Measurements from ENCODE around the gene MID1.
"Not testable (repeated sequence)": the region's sequence is repeated elsewhere in the genome, so short reads cannot be mapped to it uniquely, and the experiment has no call there.

The MID1 gene

GRCh38 chrX:10615931-10616774, 4.2 kb downstream of the MID1 start:
- no peak for DNase-seq

GRCh38 chrX:10612215-10612614, 8.2 kb downstream of the MID1 start:
- no peak for DNase-seq

GRCh38 chrX:10611441-10612090, 8.8 kb downstream of the MID1 start:
- no peak for DNase-seq

GRCh38 chrX:10608099-10608498, 12.3 kb downstream of the MID1 start:
- DNase-seq: no peak

- no peak for DNase-seq
Measured at GRCh38 chrX:10607233-10607632, 13.2 kb downstream of the MID1 start.

- no peak for DNase-seq
Measured at GRCh38 chrX:10603612-10604011, 16.8 kb downstream of the MID1 start.

GRCh38 chrX:10602646-10603045, 17.7 kb downstream of the MID1 start:
- DNase-seq: no peak

- no peak for DNase-seq
Measured at GRCh38 chrX:10600479-10600878, 19.9 kb downstream of the MID1 start.

- DNase-seq: no peak
Measured at GRCh38 chrX:10598540-10598939, 21.8 kb downstream of the MID1 start.

- no peak for DNase-seq
Measured at GRCh38 chrX:10597871-10598270, 22.5 kb downstream of the MID1 start.

GRCh38 chrX:10591363-10592335, 28.7 kb downstream of the MID1 start:
- DNase-seq: no peak

GRCh38 chrX:10589787-10590186, 30.6 kb downstream of the MID1 start:
- not testable (repeated sequence) for DNase-seq

- no peak for DNase-seq
Measured at GRCh38 chrX:10589098-10589497, 31.3 kb downstream of the MID1 start.

GRCh38 chrX:10584882-10585281, 35.5 kb downstream of the MID1 start:
- DNase-seq: not testable (repeated sequence)

- no peak for DNase-seq
Measured at GRCh38 chrX:10582945-10583344, 37.4 kb downstream of the MID1 start.

GRCh38 chrX:10582215-10582733, 38.1 kb downstream of the MID1 start:
- no peak for DNase-seq

- no peak for DNase-seq
Measured at GRCh38 chrX:10579112-10580011, 41.0 kb downstream of the MID1 start.

GRCh38 chrX:10578527-10578926, 41.9 kb downstream of the MID1 start:
- DNase-seq: no peak

GRCh38 chrX:10577853-10578252, 42.5 kb downstream of the MID1 start:
- DNase-seq: no peak

GRCh38 chrX:10576777-10577447, 43.5 kb downstream of the MID1 start:
- no peak for DNase-seq

- DNase-seq: no peak
Measured at GRCh38 chrX:10576186-10576585, 44.2 kb downstream of the MID1 start.

Measured in stimulated activated CD4-positive, alpha-beta T cell treated with anti-CD3 and anti-CD28 coated beads, Interleukin-4, amount 100 ng/mL, for 4 hours (primary cell).